Gastrocnemius medialis (tissue), 4 donors: Measurements from ENCODE around the gene GOLPH3.

ENCODE experiments used
- CTCF ChIP-seq, 5 experiments: fragments of 450-650 bp in 3 of 5; fragments of 200-600 bp in 2 of 5; sonication (generic) in 2 of 5; IDR thresholded peaks in 4 of 5; conservative IDR thresholded peaks in 1 of 5; 1 replicate in 4 of 5; 2 replicates in 1 of 5; pipeline ENCODE4 v1.5.1; 2016 to 2019; ENCODE audit warnings: antibody characterized with exemption in 5 of 5, mild to moderate bottlenecking in 3 of 5, moderate library complexity in 3 of 5
- POLR2A ChIP-seq, 2 donors: fragments of 450-650 bp; IDR thresholded peaks; one replicate each; pipeline ENCODE4 v1.6.1; 2017; ENCODE audit warnings: antibody characterized with exemption in 2 of 2, mild to moderate bottlenecking in 2 of 2, moderate library complexity in 2 of 2

- TF ChIP-seq CTCF (IDR thresholded peaks at IDR 0.05 in 4 of 5, conservative IDR thresholded peaks at IDR 0.05 in 1 of 5) (no peak), POLR2A (IDR thresholded peaks at IDR 0.05) (no peak)
Observed at GRCh38 chr5:32127711-32128110, 46.4 kb downstream of the GOLPH3 start.
